ENCODE measurements around the gene COBLL1. TPM values are rescaled to one million over a fixed set of nuclear protein-coding genes. Genes with fewer than 3 reads are reported as not detected.
"Not testable (repeated sequence)": the region's sequence is repeated elsewhere in the genome, so short reads cannot be mapped to it uniquely, and the experiment has no call there.

The COBLL1 gene
- total RNA-seq, 6 experiments from 2014 or later: 28.1 to 49.7 (median 29.9) TPM

DNA sequence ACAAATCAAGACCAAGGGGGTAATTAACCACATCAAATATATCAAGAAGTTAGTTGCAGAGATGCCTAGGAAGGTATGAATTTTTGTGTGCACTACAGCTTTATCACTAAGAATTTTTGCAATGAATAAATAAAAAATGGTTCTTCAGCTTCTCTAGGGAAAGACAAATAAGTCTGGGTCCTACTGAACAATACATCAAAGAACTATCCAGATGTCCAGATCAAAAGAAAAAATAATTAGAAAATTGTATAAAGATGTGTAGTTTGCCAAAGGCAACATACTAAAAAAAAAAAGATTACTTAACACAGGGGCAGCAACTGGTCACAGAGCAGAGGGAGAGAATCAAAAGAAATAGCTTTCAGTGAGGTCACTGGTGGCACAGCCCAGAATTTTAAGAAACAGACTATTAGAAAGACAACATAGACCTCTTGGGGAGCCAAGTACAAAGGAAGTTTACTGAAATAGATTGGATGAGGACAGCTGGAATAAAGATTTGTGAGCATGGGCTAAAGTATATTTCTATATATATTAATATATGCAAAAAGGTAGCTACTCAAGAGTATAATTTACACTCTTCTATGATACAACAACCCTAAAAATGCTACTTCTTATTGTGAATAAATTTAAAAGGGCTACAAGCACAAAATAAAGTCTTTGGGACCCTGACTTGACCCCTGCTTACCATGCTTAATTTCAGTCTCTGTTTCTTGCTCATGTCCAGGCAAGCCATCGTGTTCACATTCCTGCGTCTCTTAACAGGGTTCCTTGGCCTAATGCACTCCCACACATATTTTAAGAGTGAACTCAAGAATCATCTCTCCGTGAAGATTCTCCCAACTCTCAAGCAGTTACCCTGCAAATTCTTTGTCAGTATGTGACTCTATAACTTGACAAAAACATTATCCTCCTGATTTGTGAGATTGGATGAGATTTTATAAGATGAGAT lies 121.4 kb downstream of the COBLL1 start:
- peak; percentile 48 for DNase-seq
- H3K27ac Mint-ChIP-seq: peak overlapping the region; percentile 74
- H3K36me3 Mint-ChIP-seq (ENCODE audit: low read depth): no peaks in the 10 kb centered on the region
- H3K27me3 Mint-ChIP-seq (ENCODE audit: insufficient read depth): no peaks in the 10 kb centered on the region; the same call in 1 of the 2 replicates
- H3K4me1 Mint-ChIP-seq (ENCODE audit: low read depth): peaks cover 38% of the 10 kb centered on the region
- no peaks in the 10 kb centered on the region for H3K9me3 Mint-ChIP-seq
- TF ChIP-seq CTCF (IDR thresholded peaks at IDR 0.05): no peak
- H3K4me3 Mint-ChIP-seq: peak overlapping the region; percentile 19; the same call in 1 of the 2 replicates

- Mint-ChIP-seq H3K36me3 (ENCODE audit: low read depth) (no peaks in the 10 kb centered on the region), H3K4me3 (no peak overlapping the region), H3K4me1 (ENCODE audit: low read depth) (peaks cover 30% of the 10 kb centered on the region), H3K27me3 (ENCODE audit: insufficient read depth) (no peaks in the 10 kb centered on the region; the same call in 1 of the 2 replicates), H3K9me3 (no peaks in the 10 kb centered on the region), H3K27ac (no peak overlapping the region)
- peak; percentile 33 for DNase-seq
- TF ChIP-seq CTCF (IDR thresholded peaks at IDR 0.05): peak; percentile 94
Observed at GRCh38 chr2:164717000-164717803, 124.4 kb downstream of the COBLL1 start.

DNA sequence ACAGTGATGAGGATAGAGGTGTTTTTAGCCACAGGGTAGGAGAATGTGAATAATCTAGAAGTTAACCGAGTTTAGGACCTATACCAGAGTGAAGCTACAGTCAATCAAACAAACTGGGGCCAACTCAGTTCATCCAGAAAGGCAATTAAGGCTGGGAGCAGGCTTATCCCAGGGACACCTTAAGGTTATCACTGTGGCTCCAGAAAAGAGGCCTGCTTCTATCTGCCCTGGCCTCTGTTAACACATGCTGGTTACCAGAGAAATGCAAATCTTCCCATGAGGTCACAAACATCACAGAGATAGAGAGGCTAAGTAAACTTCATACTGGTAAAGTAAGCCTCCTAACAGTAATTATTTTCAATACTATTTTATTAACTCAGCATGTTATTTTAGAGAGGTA lies 127.2 kb downstream of the COBLL1 start:
- H3K27ac Mint-ChIP-seq: no peak overlapping the region
- no peak overlapping the region for H3K4me3 Mint-ChIP-seq
- DNase-seq: no peak

GRCh38 chr2:164711766-164712138 lies 129.9 kb downstream of the COBLL1 start:
- no peak for DNase-seq
- Mint-ChIP-seq H3K9me3 (no peaks in the 10 kb centered on the region), H3K27me3 (ENCODE audit: insufficient read depth) (no peaks in the 10 kb centered on the region), H3K4me1 (ENCODE audit: low read depth) (peaks cover 36% of the 10 kb centered on the region), H3K4me3 (no peak overlapping the region), H3K27ac (no peak overlapping the region), H3K36me3 (ENCODE audit: low read depth) (no peaks in the 10 kb centered on the region)
- TF ChIP-seq CTCF (IDR thresholded peaks at IDR 0.05): no peak

More for the DNA sequence above, 127.2 kb downstream of the COBLL1 start:
- Mint-ChIP-seq H3K36me3 (ENCODE audit: low read depth) (no peaks in the 10 kb centered on the region), H3K9me3 (no peaks in the 10 kb centered on the region), H3K4me1 (ENCODE audit: low read depth) (peaks cover 17% of the 10 kb centered on the region), H3K27me3 (ENCODE audit: insufficient read depth) (no peaks in the 10 kb centered on the region)
- TF ChIP-seq CTCF (IDR thresholded peaks at IDR 0.05): no peak

DNA sequence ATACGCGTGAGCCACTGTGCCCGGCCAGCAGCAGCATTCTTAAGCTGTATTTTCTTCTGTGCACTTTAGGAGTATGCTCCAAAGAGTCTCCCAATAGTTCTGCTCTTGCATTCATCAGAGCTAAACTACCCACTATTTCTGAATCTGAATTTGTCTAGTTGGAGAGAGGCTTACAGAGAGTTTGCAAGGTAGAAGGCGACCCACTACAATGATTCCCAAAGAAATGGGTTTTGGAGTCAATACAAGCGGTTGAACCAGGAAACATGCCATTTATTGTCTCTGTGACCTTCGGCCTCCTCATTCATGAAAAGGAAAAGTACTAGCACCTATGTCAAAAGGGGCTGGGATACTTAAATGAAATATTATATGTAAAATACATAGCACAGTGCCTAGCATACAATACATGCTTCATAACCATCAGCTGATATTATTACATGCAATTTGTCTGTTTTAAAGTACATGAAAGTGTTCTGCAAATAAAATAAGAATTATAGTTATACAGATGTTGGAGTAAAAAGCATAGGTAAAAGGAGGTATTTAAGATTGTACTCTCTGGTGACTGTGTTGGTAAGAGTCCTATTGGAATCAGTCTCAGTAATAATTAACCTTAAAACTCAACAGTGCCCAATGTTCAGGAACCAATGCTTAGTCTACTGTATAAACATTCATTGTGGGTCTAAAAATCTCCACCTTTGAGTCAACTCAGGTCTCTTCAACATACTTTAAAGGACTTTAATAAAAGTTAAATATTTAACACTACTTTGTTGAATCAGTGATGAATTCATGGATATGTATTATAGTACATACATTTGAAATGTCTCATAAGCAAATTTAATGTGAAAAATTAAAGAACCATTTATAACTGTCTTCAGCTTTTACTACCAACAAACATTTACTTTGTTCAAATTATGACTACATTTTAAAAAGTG lies 130.5 kb downstream of the COBLL1 start:
- TF ChIP-seq CTCF (IDR thresholded peaks at IDR 0.05): no peak
- no peak for DNase-seq
- no peak overlapping the region for H3K27ac Mint-ChIP-seq
- no peak overlapping the region for H3K4me3 Mint-ChIP-seq
- H3K9me3 Mint-ChIP-seq: no peaks in the 10 kb centered on the region
- H3K36me3 Mint-ChIP-seq (ENCODE audit: low read depth): peaks cover 3% of the 10 kb centered on the region; the same call in 1 of the 2 replicates
- peaks cover 43% of the 10 kb centered on the region for H3K4me1 Mint-ChIP-seq (ENCODE audit: low read depth)
- H3K27me3 Mint-ChIP-seq (ENCODE audit: insufficient read depth): peaks cover 2% of the 10 kb centered on the region; the same call in 1 of the 2 replicates

GRCh38 chr2:164710252-164710836 lies 131.3 kb downstream of the COBLL1 start:
- H3K4me1 Mint-ChIP-seq (ENCODE audit: low read depth): peaks cover 50% of the 10 kb centered on the region
- DNase-seq; H3K27me3 Mint-ChIP-seq (ENCODE audit: insufficient read depth); H3K27ac Mint-ChIP-seq; H3K9me3 Mint-ChIP-seq; H3K36me3 Mint-ChIP-seq (ENCODE audit: low read depth): not testable (repeated sequence)
- H3K4me3 Mint-ChIP-seq: 0 out of 2 replicates have a peak overlapping the region, but pooled peaks have one; percentile 14
